Hematopoietic multipotent progenitor cell (in vitro differentiated cells): Measurements from ENCODE around the gene OR52D1. TPM values are rescaled to one million over a fixed set of nuclear protein-coding genes. Genes with fewer than 3 reads are reported as not detected.

Source experiments
- DNase-seq, 3 donors: peaks; one replicate each; pipeline ENCODE4 v3.0.0-alpha.2; 2011 to 2015; ENCODE audit warnings: low read depth in 2 of 3, low spot score in 2 of 3
- total RNA-seq: library from RNA; depleted of rRNA; stranded (reverse); fragments of >200 nt; gene quantifications from one replicate; pipeline ENCODE4 v1.2.3, GENCODE V29; 2012

The OR52D1 gene
- total RNA-seq, 1 donor = not detected

GRCh38 chr11:5508605-5509004 lies 20.1 kb downstream of the OR52D1 start:
- DNase-seq = no peak

DNA sequence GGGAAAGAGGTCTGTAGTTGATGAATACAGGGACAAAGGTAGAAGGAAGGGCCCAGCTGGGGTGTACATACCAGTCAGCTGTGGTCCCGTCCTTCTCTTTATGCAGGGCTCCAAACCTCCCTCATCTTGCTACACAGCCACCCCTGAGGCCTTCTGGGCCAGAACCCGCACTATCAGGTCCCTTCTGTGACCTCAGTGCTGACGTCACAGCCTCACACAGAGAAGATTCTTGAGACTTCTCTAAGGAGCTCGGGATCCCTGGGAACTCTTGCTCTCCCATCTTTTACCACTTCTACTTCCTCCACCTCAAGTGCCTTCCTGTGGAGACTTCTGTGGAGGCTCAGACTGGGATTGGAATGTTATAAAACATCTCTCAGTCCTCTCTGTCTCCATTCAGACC lies 21.3 kb downstream of the OR52D1 start, which contains the start of gene UBQLN3:
Gene UBQLN3 (minus strand): TSS at position 155 of the 400 bp plus-strand sequence. CDS start 399 bp downstream, outside the sequence.
- no peak for DNase-seq

GRCh38 chr11:5514841-5515240 lies 26.4 kb downstream of the OR52D1 start:
- DNase-seq = no peak

DNA sequence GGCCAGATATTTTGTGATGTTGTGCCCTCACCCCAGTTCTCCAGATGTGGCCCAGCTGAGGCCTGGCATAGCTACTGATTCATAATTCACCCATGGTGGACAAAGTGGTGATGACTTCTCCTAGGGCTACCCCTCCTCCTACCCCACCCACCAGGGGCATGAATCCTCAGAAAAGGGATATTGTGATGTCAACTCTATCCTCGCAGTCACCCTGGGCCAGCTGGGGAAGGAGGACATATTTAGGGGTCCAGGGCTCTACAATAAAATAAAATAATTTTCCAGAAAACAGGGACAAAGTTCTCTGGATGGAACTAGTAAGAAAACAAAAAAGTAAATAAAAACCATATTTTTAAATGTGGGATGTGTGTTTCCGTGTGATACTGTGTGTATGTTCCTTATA lies 28.1 kb downstream of the OR52D1 start, which contains the start of gene UBQLNL:
Gene UBQLNL (minus strand): TSS at position 101 of the 400 bp plus-strand sequence. CDS start 258 bp downstream, outside the sequence.
- DNase-seq = no peak

DNA sequence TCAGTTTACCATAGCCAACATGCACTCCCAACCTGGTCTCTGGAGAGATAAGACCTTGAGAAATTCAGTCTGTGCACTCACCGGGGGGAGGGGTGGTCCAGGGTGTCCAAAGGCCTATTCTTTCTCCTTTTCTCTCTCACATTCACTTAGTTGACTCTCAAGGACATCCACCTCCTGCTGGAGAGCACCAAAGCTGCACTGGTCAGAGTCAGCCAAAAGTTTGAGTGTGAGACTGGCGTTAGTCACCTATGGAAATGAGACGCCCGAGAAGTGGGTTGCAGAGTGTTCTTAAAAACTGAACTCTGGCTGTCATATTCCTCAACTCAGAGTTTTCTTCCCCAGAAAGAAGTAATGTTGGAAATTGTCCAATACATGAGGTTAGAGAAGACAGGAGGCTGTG lies 33.1 kb downstream of the OR52D1 start:
- no peak for DNase-seq

DNA sequence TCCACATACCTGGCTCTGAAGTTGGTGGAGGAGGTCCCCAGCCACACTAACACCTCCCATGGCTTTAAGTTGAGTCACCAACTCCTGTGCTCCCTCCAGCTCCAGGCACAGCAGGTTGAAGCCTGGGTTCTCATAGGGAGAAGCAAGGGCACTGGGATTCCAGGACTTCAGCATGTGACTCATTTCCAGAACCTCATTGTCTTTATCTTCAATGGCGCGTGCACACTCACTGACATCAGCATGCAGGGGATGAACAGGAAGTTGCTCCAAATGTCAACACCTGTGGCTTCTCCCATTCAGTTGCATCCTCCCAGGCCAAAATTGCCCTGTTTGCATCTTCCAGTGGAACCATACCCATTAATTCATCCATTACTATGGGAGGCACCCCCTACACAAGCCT lies 33.8 kb downstream of the OR52D1 start:
- no peak for DNase-seq

DNA sequence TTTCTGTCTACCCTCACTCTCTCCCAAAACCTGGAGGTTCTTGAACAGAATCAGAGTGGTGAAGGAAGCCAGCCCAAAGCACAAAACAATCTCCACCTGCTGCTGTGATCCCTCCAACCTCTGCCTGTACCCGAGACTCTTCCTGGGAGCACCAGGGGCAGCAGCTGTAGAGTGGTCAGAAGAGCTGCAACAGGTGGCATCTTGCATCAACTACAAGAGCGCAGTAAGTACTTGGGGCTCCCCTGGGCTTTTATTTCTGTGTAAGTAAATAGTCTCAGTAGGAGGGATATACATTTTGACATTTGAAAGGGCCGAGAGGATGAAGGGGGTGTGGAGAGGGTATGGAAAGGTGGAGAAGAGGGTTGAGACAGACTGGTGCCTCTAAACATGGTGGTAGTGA lies 36.3 kb downstream of the OR52D1 start:
- no peak for DNase-seq

GRCh38 chr11:5527716-5528115 lies 39.2 kb downstream of the OR52D1 start:
- DNase-seq = no peak

DNA sequence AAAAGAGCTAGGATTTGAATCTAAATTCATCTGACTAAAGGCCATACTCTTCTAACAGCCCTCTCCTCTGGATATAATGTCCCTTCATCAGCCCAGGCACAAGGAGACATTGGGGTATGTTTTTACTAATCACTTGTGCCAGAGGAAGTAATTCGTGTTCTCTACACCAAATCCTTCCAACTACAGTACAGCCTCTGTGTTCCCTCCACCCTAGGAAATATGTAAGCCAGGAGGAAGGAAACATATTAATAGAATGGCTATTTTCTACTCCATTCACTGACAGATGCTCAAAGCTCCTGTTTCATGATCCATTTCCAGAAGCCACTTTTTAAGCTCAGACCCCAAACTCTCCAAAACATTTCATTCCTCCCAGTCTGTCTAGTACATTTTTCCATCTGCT lies 40.0 kb downstream of the OR52D1 start:
- no peak for DNase-seq

DNA sequence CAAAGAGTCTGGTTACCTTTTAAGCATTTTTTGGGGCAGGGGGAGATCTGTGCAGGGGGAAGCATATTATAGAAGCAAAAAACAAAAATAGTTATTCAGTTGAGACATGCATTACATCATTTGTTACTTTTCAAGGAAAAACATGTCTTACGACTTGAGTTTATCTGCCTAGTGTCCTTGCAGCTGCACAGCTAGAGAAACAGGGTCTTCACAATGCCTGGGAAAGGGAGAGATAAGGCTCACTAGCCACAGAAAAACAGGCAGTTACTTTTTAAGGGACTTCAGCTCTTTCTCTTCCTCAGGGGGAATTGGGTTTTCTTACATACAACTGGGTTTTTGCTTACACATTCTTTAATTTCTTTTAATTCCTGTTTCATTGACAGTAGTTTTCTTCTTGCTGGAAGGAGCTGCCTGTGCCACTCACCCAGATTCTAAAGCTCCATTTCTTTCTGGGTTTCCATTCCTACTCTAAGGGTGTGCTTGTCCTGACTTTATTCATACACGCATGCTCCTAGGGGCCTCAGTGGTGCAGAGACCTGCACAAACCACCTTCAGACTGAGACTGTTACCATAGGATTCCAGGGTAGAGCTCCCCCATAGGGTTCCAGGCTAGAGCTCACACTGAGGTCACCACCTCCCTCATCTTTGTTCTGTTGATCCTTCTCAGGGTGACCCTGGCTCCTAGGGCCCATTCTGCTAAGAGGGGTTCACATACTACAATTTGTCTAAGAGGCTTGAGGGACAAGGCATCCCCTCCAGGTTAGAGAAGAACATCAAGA lies 42.8 kb downstream of the OR52D1 start:
- DNase-seq = no peak

DNA sequence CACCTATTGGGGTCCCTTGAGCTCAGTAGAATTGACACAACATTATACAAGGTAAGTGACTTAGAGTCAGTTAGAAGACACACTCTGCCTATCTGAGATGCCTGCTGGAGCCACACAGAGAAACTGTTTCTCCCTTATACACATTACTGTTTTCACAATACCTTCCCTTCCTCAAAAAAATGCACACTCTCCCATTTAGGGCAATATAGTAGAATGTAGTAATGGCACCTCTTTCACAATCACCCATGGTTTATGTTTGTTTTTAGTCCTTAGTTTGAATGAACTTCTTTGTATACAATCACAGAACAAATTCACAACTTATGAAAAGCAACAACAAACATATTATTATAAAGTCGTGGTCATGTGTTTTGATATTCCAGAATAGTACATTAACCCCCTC lies 45.6 kb downstream of the OR52D1 start:
- DNase-seq = no peak

DNA sequence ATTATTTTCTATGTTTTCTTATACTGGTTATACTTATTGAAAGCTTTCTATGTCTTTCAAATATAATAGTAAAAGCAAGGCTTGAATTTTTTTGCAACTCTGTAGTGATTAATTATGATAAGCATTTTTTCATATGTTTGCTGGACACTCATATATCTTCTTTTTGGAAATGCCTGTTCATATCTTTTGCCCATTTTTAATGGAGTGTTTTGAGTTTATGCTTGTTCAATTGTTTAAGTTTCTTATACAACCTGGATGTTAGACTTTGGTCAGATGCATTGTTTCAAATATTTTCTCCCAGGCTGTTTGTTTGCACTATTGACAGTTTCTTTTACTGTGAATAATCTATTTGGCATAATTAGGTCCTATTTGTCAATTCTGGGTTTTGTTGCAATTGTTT lies 48.0 kb downstream of the OR52D1 start:
- DNase-seq = no peak

Other genes with a start within 250 kb of the OR52D1 start
- gene HBG1, start 238.8 kb upstream of the OR52D1 start, total RNA-seq = not detected
- gene HBG2, start 233.9 kb upstream of the OR52D1 start, total RNA-seq = 0.27 TPM
- under 0.01 TPM for gene HBE1, start 218.7 kb upstream of the OR52D1 start, total RNA-seq
- gene OR51B4, start 186.7 kb upstream of the OR52D1 start, total RNA-seq = 0.54 TPM
- gene OR51B2, start 164.4 kb upstream of the OR52D1 start, total RNA-seq = 0.27 TPM
- 0.81 TPM for gene OR51B5, start 145.2 kb upstream of the OR52D1 start, total RNA-seq
- not detected for gene OR51B6, start 137.2 kb upstream of the OR52D1 start, total RNA-seq
- not detected for gene OR51M1, start 104.9 kb upstream of the OR52D1 start, total RNA-seq
- not detected for gene OR51Q1, start 66.6 kb upstream of the OR52D1 start, total RNA-seq
- 1.3 TPM for gene OR51I1, start 47.2 kb upstream of the OR52D1 start, total RNA-seq
- under 0.01 TPM for gene OR51I2, start 39.4 kb upstream of the OR52D1 start, total RNA-seq
- gene UBQLN3, start 21.3 kb downstream of the OR52D1 start, total RNA-seq = 0.81 TPM
- gene UBQLNL, start 28.0 kb downstream of the OR52D1 start, total RNA-seq = 0.81 TPM
- 4.3 TPM for gene OR52H1, start 59.9 kb downstream of the OR52D1 start, total RNA-seq
- under 0.01 TPM for gene OR52B6, start 92.2 kb downstream of the OR52D1 start, total RNA-seq
- gene TRIM6, start 108.0 kb downstream of the OR52D1 start, total RNA-seq = 2.4 TPM
- 12.7 TPM for gene TRIM34, start 136.3 kb downstream of the OR52D1 start, total RNA-seq
- 25.9 TPM for gene TRIM5, start 196.4 kb downstream of the OR52D1 start, total RNA-seq
- 74.6 TPM for gene TRIM22, start 201.1 kb downstream of the OR52D1 start, total RNA-seq
- 0.27 TPM for gene OR56B1, start 247.8 kb downstream of the OR52D1 start, total RNA-seq